ES-I3 (cell line): ENCODE results near the gene KCNJ15.
"Not testable (repeated sequence)": the region's sequence is repeated elsewhere in the genome, so short reads cannot be mapped to it uniquely, and the experiment has no call there.

ENCODE experiments used
- H3K36me3 ChIP-seq: 2 replicates; pipeline ENCODE4 v1.6.1; 2013; ENCODE audit warnings: mild to moderate bottlenecking, low read length, control low read depth, moderate library complexity; ENCODE audit not compliant: insufficient read depth
- H3K4me1 ChIP-seq: 2 replicates; pipeline ENCODE4 v1.6.1; 2013; ENCODE audit warnings: mild to moderate bottlenecking, control low read depth, low read length; ENCODE audit not compliant: insufficient read depth
- H3K9ac ChIP-seq: 2 replicates; pipeline ENCODE4 v1.6.1; 2013; ENCODE audit warnings: low read depth, mild to moderate bottlenecking, low read length, moderate library complexity
- H3K9me3 ChIP-seq: 2 replicates; pipeline ENCODE4 v1.6.1; 2013; ENCODE audit warnings: mild to moderate bottlenecking, low read length, moderate library complexity; ENCODE audit not compliant: control insufficient read depth, insufficient read depth

KCNJ15 gene

GRCh38 chr21:38256599-38257302 lies at the start of gene KCNJ15:
KCNJ15 (plus strand) TSS chr21:38256991; CDS start chr21:38299262, 42,271 bp downstream.
- Histone ChIP-seq H3K36me3 (no peaks in the 10 kb centered on the region), H3K9me3 (no peaks in the 10 kb centered on the region), H3K4me1 (no peaks in the 10 kb centered on the region), H3K9ac (no peak within 1 kb of the TSS)

GRCh38 chr21:38208118-38208517 lies 48.7 kb upstream of the KCNJ15 start:
- H3K9ac ChIP-seq = no peak overlapping the region
- H3K36me3 ChIP-seq = no peaks in the 10 kb centered on the region
- peaks cover 3% of the 10 kb centered on the region; the same call in 1 of the 2 replicates for H3K9me3 ChIP-seq
- no peaks in the 10 kb centered on the region for H3K4me1 ChIP-seq

- H3K4me1 ChIP-seq = no peaks in the 10 kb centered on the region
- no peaks in the 10 kb centered on the region; the same call in 1 of the 2 replicates for H3K9me3 ChIP-seq
- no peaks in the 10 kb centered on the region for H3K36me3 ChIP-seq
- H3K9ac ChIP-seq = no peak overlapping the region
Observed at GRCh38 chr21:38211321-38211720, 45.5 kb upstream of the KCNJ15 start.

DNA sequence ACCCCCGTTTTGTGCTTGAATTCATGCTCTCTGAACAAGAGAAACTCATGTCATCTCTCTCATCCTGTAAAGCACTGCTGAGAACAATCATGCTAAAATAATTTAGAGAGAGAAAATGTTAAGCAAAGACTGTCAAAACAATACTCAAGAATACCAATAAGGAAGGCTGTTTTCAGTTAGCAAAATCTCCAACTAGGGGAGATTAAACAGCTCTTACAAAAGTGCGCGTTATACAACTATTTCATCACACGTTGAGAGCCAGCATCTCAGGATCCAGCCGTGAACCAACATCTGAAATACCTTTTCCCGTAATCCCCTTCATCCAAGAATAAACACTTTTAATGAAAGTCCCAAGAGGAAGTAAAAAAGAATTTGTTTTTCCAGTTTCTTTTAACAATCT lies 44.1 kb upstream of the KCNJ15 start:
- H3K9me3 ChIP-seq = no peaks in the 10 kb centered on the region; the same call in 1 of the 2 replicates
- H3K4me1 ChIP-seq = no peaks in the 10 kb centered on the region
- no peak overlapping the region for H3K9ac ChIP-seq
- no peaks in the 10 kb centered on the region for H3K36me3 ChIP-seq

- Histone ChIP-seq H3K4me1 (no peaks in the 10 kb centered on the region), H3K9me3 (peaks cover 13% of the 10 kb centered on the region; the same call in 1 of the 2 replicates), H3K36me3 (no peaks in the 10 kb centered on the region), H3K9ac (no peak overlapping the region)
Observed at GRCh38 chr21:38219049-38219628, 37.7 kb upstream of the KCNJ15 start.

DNA sequence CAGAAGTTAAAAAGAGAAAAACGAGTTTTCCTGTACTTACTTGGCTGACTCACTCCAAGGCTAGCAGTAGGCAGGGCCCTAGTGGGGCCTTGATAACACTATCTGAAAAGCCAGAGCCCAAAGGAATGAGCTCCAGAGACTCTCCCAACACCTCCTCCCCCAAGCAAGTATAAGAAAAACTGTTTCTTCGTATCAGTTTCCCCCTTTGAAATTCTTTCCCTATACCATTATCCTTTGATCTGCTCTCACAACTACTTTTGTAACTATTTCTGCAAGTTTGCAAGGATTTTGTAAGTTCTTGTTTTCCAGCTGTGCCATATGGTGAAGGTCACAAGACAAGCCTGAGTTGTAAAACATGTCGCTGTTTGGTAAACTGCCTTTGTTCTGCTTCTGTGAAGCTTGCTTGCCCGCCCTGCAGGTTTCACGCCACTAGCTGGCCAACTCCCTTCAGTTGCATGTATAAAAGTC lies 36.5 kb upstream of the KCNJ15 start:
- H3K4me1 ChIP-seq = no peaks in the 10 kb centered on the region
- no peak overlapping the region for H3K9ac ChIP-seq
- peaks cover 18% of the 10 kb centered on the region; the same call in 1 of the 2 replicates for H3K9me3 ChIP-seq
- H3K36me3 ChIP-seq = no peaks in the 10 kb centered on the region

- H3K9me3 ChIP-seq = peaks cover 18% of the 10 kb centered on the region; the same call in 1 of the 2 replicates
Observed at GRCh38 chr21:38221594-38221993, 35.2 kb upstream of the KCNJ15 start.

GRCh38 chr21:38223893-38224540 lies 32.8 kb upstream of the KCNJ15 start:
- H3K36me3 ChIP-seq = no peaks in the 10 kb centered on the region
- H3K9me3 ChIP-seq = peaks cover 24% of the 10 kb centered on the region
- H3K9ac ChIP-seq = no peak overlapping the region
- no peaks in the 10 kb centered on the region for H3K4me1 ChIP-seq

More at GRCh38 chr21:38221594-38221993, 35.2 kb upstream of the KCNJ15 start:
- Histone ChIP-seq H3K4me1 (no peaks in the 10 kb centered on the region), H3K9ac (no peak overlapping the region), H3K36me3 (no peaks in the 10 kb centered on the region)

GRCh38 chr21:38227401-38227800 lies 29.4 kb upstream of the KCNJ15 start:
- no peaks in the 10 kb centered on the region for H3K36me3 ChIP-seq
- peaks cover 15% of the 10 kb centered on the region for H3K9me3 ChIP-seq
- no peak overlapping the region for H3K9ac ChIP-seq
- no peaks in the 10 kb centered on the region for H3K4me1 ChIP-seq

DNA sequence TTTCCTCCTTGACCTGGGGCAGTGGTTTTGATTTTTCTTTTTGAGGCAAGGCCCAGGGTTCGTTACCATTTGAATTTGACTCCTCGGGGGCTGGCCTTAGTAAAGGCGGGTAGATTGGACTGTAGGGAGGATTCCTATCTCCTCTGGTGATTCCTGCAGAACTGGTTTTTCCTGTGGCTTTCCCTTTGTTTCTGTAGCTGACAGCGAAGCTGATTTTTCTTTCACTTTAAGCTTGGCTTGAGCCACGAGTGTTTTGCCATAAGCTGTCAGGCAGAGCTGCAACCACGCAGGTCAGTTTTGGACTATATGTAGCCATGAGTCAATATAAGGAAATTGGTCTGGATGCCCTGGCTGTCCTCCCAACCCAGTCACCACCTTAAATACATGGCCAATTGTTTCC lies 28.7 kb upstream of the KCNJ15 start:
- Histone ChIP-seq H3K9me3 (peaks cover 17% of the 10 kb centered on the region), H3K9ac (no peak overlapping the region), H3K4me1 (no peaks in the 10 kb centered on the region), H3K36me3 (no peaks in the 10 kb centered on the region)

GRCh38 chr21:38228537-38228936 lies 28.3 kb upstream of the KCNJ15 start:
- Histone ChIP-seq H3K9me3 (peaks cover 17% of the 10 kb centered on the region), H3K4me1 (no peaks in the 10 kb centered on the region), H3K36me3 (no peaks in the 10 kb centered on the region), H3K9ac (no peak overlapping the region)

GRCh38 chr21:38229260-38229877 lies 27.4 kb upstream of the KCNJ15 start:
- Histone ChIP-seq H3K9me3 (peaks cover 14% of the 10 kb centered on the region), H3K4me1 (no peaks in the 10 kb centered on the region), H3K36me3 (no peaks in the 10 kb centered on the region), H3K9ac (no peak overlapping the region)

GRCh38 chr21:38234395-38235142 lies 22.2 kb upstream of the KCNJ15 start:
- H3K9me3 ChIP-seq = peaks cover 4% of the 10 kb centered on the region
- no peaks in the 10 kb centered on the region for H3K36me3 ChIP-seq

DNA sequence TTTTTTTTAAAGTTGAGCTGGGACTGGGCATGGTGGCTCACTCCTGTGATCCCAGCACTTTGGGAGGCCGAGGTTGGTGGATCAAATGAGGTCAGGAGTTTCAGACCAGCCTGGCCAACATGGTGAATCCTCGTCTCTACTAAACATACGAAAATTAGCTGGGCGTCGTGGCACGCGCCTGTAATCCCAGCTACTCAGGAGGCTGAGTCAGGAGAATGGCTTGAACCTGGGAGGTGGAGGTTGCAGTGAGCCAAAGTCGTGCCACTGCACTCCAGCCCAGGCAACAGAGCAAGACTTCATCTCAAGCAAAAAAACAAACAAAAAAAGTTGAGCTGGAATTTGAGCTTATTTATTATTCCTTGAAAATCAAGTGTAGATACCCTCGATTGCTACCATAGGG lies 21.5 kb upstream of the KCNJ15 start:
- H3K9ac ChIP-seq, H3K36me3 ChIP-seq, H3K4me1 ChIP-seq, H3K9me3 ChIP-seq: not testable (repeated sequence)

More at GRCh38 chr21:38234395-38235142, 22.2 kb upstream of the KCNJ15 start:
- Histone ChIP-seq H3K4me1 (no peaks in the 10 kb centered on the region), H3K9ac (no peak overlapping the region)
